ENCODE measurements around the gene TOX3.

DNA sequence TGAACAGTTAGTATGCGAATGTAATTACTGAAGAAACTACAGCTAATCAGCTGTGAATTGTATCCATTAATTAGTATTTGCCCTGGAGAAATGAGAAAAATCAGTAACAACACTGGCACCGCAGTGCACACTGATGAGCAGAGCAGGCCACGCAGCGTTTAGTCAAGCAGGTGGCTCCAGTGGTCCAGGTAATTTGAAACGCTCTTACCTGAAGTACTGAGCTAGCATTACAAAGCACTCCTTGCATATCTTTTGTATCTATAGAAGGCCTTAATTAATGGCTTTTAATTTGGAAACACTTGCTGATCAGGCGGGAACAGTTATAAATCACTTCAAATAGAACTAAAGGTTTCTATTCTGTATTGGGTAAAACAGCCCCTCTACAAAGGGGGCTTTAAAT, 76.4 kb downstream of the TOX3 start:
- TF ChIP-seq FOXM1 (IDR thresholded peaks at IDR 0.05; ENCODE audit: borderline replicate concordance, low read depth): no peak
- TF ChIP-seq, protein P1, sequence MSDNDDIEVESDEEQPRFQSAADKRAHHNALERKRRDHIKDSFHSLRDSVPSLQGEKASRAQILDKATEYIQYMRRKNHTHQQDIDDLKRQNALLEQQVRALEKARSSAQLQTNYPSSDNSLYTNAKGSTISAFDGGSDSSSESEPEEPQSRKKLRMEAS (IDR thresholded peaks at IDR 0.05): no peak
- no peak for TF ChIP-seq CREB1 (IDR thresholded peaks at IDR 0.05; ENCODE audit: low read depth)
- no peak for TF ChIP-seq NFIC (IDR thresholded peaks at IDR 0.05)
- no peak for TF ChIP-seq TAF1 (IDR thresholded peaks at IDR 0.05; ENCODE audit: low read depth)

All from Ishikawa (cell line).